ENCODE data around the gene C1orf52.

DNA sequence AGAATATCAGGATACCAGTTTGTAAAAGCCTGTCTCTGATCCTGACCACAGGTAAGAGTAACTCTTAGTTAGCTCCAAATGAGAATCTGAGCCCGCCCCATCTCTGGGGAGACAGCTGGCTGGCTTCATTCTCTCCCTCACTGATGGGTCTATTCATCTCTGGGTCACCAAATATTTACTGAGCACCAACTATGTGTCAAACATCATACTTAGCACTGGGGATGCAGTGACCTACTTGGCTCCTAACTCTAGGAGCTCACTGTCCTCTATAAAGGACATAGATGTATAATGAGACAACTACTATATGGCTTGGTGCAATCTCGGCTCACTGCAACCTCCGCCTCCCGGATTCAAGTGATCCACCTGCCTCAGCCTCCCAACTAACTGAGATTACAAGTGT, 46.8 kb upstream of the C1orf52 start:
- TF ChIP-seq, protein P1, sequence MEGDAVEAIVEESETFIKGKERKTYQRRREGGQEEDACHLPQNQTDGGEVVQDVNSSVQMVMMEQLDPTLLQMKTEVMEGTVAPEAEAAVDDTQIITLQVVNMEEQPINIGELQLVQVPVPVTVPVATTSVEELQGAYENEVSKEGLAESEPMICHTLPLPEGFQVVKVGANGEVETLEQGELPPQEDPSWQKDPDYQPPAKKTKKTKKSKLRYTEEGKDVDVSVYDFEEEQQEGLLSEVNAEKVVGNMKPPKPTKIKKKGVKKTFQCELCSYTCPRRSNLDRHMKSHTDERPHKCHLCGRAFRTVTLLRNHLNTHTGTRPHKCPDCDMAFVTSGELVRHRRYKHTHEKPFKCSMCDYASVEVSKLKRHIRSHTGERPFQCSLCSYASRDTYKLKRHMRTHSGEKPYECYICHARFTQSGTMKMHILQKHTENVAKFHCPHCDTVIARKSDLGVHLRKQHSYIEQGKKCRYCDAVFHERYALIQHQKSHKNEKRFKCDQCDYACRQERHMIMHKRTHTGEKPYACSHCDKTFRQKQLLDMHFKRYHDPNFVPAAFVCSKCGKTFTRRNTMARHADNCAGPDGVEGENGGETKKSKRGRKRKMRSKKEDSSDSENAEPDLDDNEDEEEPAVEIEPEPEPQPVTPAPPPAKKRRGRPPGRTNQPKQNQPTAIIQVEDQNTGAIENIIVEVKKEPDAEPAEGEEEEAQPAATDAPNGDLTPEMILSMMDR (IDR thresholded peaks at IDR 0.05): no peak
- no peak for TF ChIP-seq NFYB (CRISPR knock-in tag; conservative IDR thresholded peaks at IDR 0.05; ENCODE audit: low read depth)
- no peak for TF ChIP-seq MAX (CRISPR knock-in tag; IDR thresholded peaks at IDR 0.05)
- TF ChIP-seq CREM (CRISPR knock-in tag; IDR thresholded peaks at IDR 0.05): no peak
- no peak for TF ChIP-seq FOXJ3 (CRISPR knock-in tag; IDR thresholded peaks at IDR 0.05; ENCODE audit: borderline replicate concordance)
- TF ChIP-seq USF1 (CRISPR knock-in tag; IDR thresholded peaks at IDR 0.05): no peak
- TF ChIP-seq ZNF423 (CRISPR knock-in tag; IDR thresholded peaks at IDR 0.05): no peak
- no peak for TF ChIP-seq FOXP1 (CRISPR knock-in tag; IDR thresholded peaks at IDR 0.05; ENCODE audit: borderline replicate concordance)
- TF ChIP-seq ZNF263 (CRISPR knock-in tag; IDR thresholded peaks at IDR 0.05; ENCODE audit: low read depth): no peak
- no peak for TF ChIP-seq NFE2L1 (CRISPR knock-in tag; IDR thresholded peaks at IDR 0.05)
